HG02884 (cell line): ENCODE data around the gene TMEM80.
"Not testable (repeated sequence)": the region's sequence is repeated elsewhere in the genome, so short reads cannot be mapped to it uniquely, and the experiment has no call there.

ENCODE experiments used
- ATAC-seq: cut with Tn5 transposase; IDR thresholded peaks from one replicate; pipeline ENCODE4 v1.9.1; 2021; ENCODE audit warnings: mild to moderate bottlenecking, moderate library complexity; ENCODE audit not compliant: unreplicated experiment

The TMEM80 gene

GRCh38 chr11:720642-721246, 25.1 kb downstream of the TMEM80 start:
- no peak for ATAC-seq

GRCh38 chr11:721247-721740, 25.7 kb downstream of the TMEM80 start:
- ATAC-seq, result no peak

DNA sequence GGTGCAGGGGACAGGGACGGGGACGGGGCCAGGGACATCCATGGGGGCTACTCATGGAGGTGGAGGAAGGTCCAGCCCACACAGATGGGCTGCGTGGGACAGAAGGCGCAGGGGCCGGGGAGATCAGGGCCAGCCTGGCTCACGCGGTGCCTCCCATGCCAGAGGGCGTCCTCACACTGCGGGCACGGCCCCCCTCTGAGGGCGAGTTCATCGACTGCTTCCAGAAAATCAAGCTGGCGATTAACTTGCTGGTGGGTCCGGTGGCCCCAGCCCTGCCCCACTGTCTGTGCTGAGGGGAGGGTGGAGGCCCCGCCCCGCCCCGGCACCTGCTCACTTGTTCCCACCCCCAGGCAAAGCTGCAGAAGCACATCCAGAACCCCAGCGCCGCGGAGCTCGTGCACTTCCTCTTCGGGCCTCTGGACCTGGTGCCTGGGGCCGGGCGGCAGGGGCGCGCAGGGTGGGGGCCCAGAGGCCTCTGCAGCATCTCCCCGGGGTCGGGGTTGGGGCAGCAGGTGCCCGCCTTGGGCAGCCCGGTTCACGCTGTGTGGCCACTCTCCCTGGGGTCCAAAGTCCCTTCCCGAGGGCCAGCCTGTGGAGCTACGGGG, 26.2 kb downstream of the TMEM80 start:
- no peak for ATAC-seq

GRCh38 chr11:722346-722811, 26.8 kb downstream of the TMEM80 start:
- no peak for ATAC-seq

GRCh38 chr11:723120-723883, 27.7 kb downstream of the TMEM80 start:
- no peak for ATAC-seq

- no peak for ATAC-seq
Measured at GRCh38 chr11:724049-724777, 28.6 kb downstream of the TMEM80 start.

- no peak for ATAC-seq
Measured at GRCh38 chr11:724778-725386, 29.3 kb downstream of the TMEM80 start.

DNA sequence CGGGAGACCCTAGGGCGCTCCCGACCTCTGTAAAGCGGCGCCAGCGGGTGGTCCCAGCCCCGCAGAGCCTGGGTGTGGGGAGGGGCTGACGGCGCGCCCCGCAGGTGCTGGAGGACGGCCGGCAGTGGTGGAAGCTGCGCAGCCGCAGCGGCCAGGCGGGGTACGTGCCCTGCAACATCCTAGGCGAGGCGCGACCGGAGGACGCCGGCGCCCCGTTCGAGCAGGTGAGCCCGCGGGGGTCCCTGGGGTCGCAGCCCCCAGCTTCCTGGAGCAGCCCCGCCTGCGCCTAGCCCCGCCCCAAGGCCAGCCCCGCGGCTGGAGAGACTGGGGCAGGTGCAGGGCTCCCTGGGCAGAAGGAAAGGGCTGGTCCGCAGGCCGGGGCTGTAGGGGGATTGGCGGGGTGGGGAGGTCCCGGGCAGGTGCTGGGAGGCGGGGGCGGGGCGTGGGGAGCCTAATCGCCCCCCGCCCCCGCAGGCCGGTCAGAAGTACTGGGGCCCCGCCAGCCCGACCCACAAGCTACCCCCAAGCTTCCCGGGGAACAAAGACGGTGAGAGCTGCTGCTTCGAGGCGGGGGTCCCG, 30.1 kb downstream of the TMEM80 start:
- no peak for ATAC-seq

GRCh38 chr11:726278-727220, 30.9 kb downstream of the TMEM80 start:
- ATAC-seq, result no peak

GRCh38 chr11:727281-727701, 31.7 kb downstream of the TMEM80 start:
- ATAC-seq, result no peak

DNA sequence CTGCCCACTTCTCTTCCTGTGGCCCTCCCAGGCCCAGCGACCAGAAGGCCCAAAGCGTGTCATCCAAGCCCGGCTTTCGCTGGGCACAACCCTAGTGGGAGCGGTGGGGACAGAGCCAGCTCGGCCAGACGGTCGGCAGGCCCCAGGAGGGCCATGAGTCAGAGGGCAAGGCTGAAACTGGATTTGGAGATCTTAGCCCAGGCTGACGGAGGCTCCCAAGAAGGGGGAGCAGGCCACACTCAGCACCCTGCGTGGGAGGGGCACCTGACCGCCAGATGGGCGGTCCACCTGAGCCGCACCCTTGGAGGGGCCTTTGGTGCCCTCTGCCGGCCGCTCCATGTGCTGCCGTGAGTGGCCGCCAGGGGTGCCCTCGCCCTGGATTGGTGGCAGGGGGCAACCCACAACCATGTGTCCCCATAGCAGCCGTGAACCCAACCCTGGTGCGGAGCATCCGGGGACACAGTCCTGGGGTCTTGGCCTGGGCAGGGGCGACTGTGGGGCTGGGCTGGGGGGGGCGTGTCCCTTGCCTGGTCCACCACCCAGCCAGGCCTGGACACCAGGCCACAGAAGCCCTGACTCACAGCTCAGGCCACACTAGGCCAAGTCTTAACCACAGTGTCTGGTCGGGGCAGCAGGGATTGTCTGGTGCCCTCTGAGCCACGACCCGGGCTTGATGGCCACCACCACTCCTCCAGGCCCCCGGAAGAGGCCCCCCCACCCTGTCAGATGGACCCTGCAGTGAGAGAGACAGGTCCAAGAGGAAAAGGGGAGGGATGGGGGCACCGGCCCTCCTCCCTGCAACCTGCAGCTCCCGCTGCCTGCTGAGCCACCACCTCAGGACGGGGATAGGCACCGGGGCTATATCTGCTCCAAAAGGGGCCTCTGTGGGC, 32.5 kb downstream of the TMEM80 start:
- ATAC-seq, result no peak

DNA sequence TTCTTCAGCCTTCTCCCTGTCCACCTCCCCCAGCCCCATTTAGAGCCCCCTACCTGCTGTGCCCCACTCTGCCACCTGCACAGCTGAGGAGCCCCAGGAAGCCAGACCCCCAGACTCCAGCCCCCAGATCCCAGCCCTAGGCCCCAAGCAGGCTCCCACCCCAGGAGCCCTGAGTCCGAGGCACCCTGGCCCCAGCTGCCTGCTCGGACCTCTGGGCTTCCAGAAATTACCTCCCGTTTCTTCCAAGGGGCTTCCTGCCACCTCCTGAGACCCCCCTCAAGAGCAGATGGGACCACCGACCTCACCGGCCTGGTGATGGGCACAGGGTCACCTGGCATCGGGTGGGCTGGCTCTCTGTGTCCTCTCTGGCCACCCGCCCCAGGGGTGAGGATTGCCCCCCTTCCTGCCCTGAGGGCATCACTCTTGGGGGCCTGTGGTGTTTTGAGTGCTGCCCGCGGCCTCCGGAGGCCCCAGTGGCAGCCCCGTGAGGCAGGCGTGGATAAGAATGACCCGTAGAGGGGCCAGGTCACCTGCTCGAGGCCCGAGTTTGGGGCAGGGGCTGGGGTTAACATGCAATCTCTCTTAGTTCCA, 33.4 kb downstream of the TMEM80 start:
- no peak for ATAC-seq

DNA sequence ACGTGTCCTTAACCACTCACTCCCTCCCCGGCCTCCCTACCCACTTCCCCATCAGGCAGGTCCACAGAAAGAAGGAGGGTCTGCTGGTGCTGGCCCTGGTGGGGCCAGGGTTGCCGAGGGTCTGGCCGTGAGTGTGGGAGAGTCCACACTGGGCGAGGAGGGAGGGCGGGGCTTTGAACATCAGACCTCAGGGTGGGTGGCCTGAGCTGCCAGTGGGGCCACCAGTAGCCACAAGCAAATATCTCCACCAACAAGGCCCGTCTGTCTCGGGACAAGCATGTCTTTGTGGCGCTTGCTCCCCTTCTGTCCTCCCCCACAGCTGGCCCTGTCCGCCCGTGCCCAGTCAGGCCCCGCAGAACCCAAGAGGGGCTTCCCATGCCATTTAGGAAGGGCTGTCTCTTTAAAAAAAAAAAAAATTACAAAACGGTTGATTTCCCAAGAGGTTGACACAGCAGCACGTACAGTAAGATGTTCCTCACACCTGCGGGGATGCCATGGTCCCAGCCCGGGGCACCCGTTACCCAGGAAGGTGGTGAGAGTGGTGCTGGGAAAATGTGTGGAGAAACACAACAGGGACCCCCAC, 34.0 kb downstream of the TMEM80 start:
- no peak for ATAC-seq

GRCh38 chr11:733072-733471, 37.5 kb downstream of the TMEM80 start:
- ATAC-seq, result no peak

DNA sequence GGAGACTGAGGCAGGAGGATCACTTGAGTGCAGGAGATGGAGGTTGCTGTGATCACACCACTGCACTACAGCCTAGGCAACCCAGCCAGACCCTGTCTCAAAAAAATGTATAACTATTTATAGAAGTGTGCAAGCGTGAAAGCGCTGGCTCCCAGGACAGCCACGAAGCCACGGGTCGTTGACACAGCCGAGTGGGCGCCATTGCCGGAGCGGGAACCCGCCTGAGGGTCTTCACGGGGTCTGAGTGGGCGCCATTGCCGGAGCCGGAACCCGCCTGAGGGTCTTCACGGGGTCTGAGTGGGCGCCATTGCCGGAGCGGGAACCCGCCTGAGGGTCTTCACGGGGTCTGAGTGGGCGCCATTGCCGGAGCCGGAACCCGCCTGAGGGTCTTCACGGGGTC, 38.9 kb downstream of the TMEM80 start:
- ATAC-seq, result not testable (repeated sequence)

- no peak for ATAC-seq
Measured at GRCh38 chr11:737366-737765, 41.8 kb downstream of the TMEM80 start.

DNA sequence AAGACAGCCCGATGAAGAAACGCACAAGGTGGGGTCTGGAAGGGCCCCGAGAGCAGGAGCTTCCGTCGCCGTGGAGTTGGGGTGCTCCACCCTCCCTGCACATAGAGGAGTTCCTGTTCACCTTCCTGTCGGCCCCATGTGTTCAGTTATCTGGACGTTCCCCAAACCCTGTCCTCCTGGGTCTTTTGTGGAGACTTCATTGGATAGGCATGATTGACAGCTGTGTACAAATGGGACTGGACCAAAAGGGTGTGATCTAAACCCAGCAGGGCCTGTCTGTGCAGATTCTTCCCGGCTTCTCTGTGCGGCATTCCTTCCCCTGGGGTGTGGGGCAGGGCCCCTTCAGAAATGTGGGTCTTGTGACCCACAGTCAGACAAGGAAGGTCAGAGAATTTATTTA, 42.3 kb downstream of the TMEM80 start:
- ATAC-seq, result not testable (repeated sequence)

DNA sequence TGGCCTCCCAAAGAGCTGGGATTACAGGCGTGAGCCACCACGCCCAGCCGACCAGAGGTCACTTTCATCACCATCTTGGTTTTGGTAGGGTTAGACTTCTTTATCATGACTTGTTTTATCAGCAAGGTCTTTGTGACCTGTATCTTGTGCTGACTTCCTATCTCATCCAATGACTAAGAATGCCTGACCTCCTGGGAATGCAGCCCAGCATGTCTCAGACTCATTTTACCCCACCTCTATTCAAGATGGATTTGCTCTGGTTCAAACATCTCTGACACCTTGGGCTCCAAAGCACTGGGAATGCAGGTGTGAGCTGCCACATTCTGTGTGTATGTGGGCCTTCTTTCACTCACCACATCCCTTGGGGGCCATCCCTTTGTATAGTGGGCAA, 46.5 kb downstream of the TMEM80 start:
- ATAC-seq, result no peak
